T-cell (primary cell): ENCODE data around the gene FALEC. TPM values are rescaled to one million over a fixed set of nuclear protein-coding genes. Genes with fewer than 3 reads are reported as not detected.

Experiments
- ATAC-seq, 4 experiments: fragments of 200-7000 bp in 3 of 4; fragments of 150-1000 bp in 1 of 4; cut with Tn5 transposase; replicated peaks in 1 of 4; 1 replicate in 3 of 4; 2 replicates in 1 of 4; pipeline ENCODE4 v1.10.0; 2021; ENCODE audit warnings: moderate library complexity in 3 of 4, mild to moderate bottlenecking in 2 of 4, moderate number of reproducible peaks in 1 of 4
- CTCF ChIA-PET, 2 donors: fragments of 300-600 bp; sonication (Branson Sonifier 250); formaldehyde crosslinking; loops; one replicate each; lab custom pipeline; 2022; ENCODE audit warnings: antibody characterized with exemption in 2 of 2; lab: Charles Lee
- POLR2A ChIA-PET, 2 donors: fragments of 300-600 bp; sonication (Branson Sonifier 250); formaldehyde crosslinking; loops; one replicate each; lab custom pipeline; 2022; ENCODE audit warnings: antibody characterized with exemption in 2 of 2; lab: Charles Lee
- DNase-seq, 35 experiments: peaks; one replicate each; pipeline versions ENCODE4 v3.0.0 to v3.0.0-alpha.2; 2013 to 2023
- H3K27ac ChIP-seq: one replicate; pipeline ENCODE4 v1.5.1; 2013; ENCODE audit warnings: low read length
- H3K27me3 ChIP-seq, 2 experiments: replicated peaks in 1 of 2; 1 replicate in 1 of 2; 2 replicates in 1 of 2; pipeline versions ENCODE4 v1.6.1 to v1.7.0; 2013; ENCODE audit warnings: low read length in 1 of 2, mixed read lengths in 1 of 2; ENCODE audit not compliant: control insufficient read depth in 2 of 2, insufficient read depth in 2 of 2; ENCODE audit errors: extremely low read depth in 1 of 2
- H3K36me3 ChIP-seq, 2 donors: 1 replicate in 1 of 2; 2 replicates in 1 of 2; pipeline versions ENCODE4 v1.6.1 to v1.7.0; 2013; ENCODE audit warnings: low read length in 1 of 2; ENCODE audit not compliant: control insufficient read depth in 2 of 2, insufficient read depth in 1 of 2; ENCODE audit errors: extremely low read depth in 1 of 2
- H3K4me1 ChIP-seq, 2 experiments: 1 replicate in 1 of 2; 2 replicates in 1 of 2; pipeline versions ENCODE4 v1.6.1 to v1.7.0; 2013; ENCODE audit warnings: low read length in 2 of 2, mixed read lengths in 1 of 2; ENCODE audit not compliant: insufficient read depth in 2 of 2, control insufficient read depth in 1 of 2; ENCODE audit errors: extremely low read depth in 1 of 2
- H3K4me3 ChIP-seq, 2 donors: 1 replicate in 1 of 2; 2 replicates in 1 of 2; pipeline versions ENCODE4 v1.5.1 to v1.7.0; 2013; ENCODE audit warnings: mild to moderate bottlenecking in 2 of 2, low read length in 1 of 2, moderate library complexity in 1 of 2; ENCODE audit not compliant: control insufficient read depth in 1 of 2; ENCODE audit errors: extremely low read depth in 1 of 2
- H3K9me3 ChIP-seq: 2 replicates; pipeline ENCODE4 v1.7.0; 2013
- H3K27ac Mint-ChIP-seq, 2 donors: one replicate each; pipeline ENCODE4 v1.8.0; 2020 to 2021; ENCODE audit warnings: mild to moderate bottlenecking in 2 of 2, mixed read lengths in 2 of 2
- H3K27me3 Mint-ChIP-seq, 2 donors: one replicate each; pipeline ENCODE4 v1.8.0; 2021 to 2022; ENCODE audit warnings: mixed read lengths in 2 of 2
- H3K36me3 Mint-ChIP-seq: one replicate; pipeline ENCODE4 v1.8.0; 2021; ENCODE audit warnings: mixed read lengths
- H3K4me1 Mint-ChIP-seq, 3 donors: one replicate each; pipeline ENCODE4 v1.8.0; 2020 to 2022; ENCODE audit warnings: mixed read lengths in 3 of 3, mild to moderate bottlenecking in 1 of 3
- H3K4me3 Mint-ChIP-seq, 3 donors: one replicate each; pipeline ENCODE4 v1.8.0; 2020 to 2022; ENCODE audit warnings: mild to moderate bottlenecking in 3 of 3, mixed read lengths in 3 of 3, moderate library complexity in 3 of 3
- H3K9me3 Mint-ChIP-seq, 3 donors: one replicate each; pipeline ENCODE4 v1.8.0; 2020 to 2022; ENCODE audit warnings: mixed read lengths in 3 of 3
- WGBS: methylation state at CpG from one replicate; pipeline ENCODE4 v1.1.5; 2013; ENCODE audit warnings: missing lambda C conversion rate; ENCODE audit not compliant: insufficient coverage; 5-methylcytosine and 5-hydroxymethylcytosine counted together
- total RNA-seq, 35 experiments: library from RNA in 6 of 35; stranded (reverse) in 6 of 35; fragments of 120-200 nt in 1 of 35; gene quantifications; one replicate each; pipeline versions ENCODE4 v1.2.1 to v1.2.4 and lab custom pipeline; 2013 to 2026

Gene FALEC
- total RNA-seq, 5 donors from 2014 or later (not counting 1 experiment from before 2014, with no cell fraction given) = 0.49 to 0.85 (median 0.73) TPM; not detected in 2

DNA sequence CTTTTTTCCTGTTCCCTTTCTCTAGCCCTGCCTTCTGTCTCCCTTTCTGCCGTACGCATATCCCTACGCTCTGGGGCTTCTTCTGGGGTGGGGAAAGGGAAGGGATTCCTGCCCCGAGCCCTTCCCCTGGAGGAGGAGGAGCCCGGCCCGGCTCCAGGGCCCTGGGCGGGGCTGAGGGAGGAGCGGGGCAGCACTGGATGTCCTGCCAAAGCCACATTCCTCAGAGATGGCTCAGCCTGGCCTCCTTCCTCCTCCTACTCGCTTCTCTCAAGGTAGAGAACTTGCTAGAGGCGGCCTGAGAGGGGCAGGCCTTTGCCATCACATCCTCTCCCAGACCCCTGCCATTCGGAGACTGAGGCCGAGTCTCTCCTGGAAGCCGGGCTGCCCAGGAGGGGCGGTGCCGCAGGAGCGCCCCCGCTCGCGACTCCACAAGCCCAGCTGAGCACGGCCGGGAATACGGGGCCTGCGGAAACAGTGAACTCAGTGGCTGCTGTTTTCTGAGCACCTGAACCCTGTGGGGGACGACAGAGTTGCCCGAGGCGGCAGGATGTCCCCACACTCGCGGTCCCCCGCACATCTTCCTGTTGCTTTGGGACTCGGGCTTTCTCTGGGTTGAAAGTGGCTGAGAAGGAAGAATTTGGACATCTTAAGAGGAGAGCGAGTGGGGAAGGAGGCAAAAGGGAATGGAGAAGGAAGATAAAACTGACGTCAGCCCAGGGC lies 45.9 kb downstream of the FALEC start:
- under 1% methylated on average over 24 of the region's 32 CpGs for WGBS
- ChIA-PET POLR2A (interaction anchor here (0.6 to 7.2 kb wide), 19 partner anchors 10 to 115 kb away, joined by 3 to 255 read pairs (median 7); partner anchors contain the start of genes ENSA (in 2 of the 2) and MCL1 (in 2 of the 2)), CTCF (interaction anchor here (0.6 to 7.3 kb wide), 23 partner anchors 9 to 690 kb away, joined by 3 to 170 read pairs (median 5); partner anchors contain the start of genes MCL1 (in 2 of the 2), ENSA (in 1 of the 2) and GOLPH3L (in 1 of the 2))
- H3K4me3 ChIP-seq = peak overlapping the region; percentile 83 to 90
- peaks cover 27 to 76% of the 10 kb centered on the region in 2 experiments for H3K4me1 ChIP-seq
- Mint-ChIP-seq H3K4me3 (peak overlapping the region; percentile 91 to 99 (median 95)), H3K36me3 (no peaks in the 10 kb centered on the region), H3K4me1 (peaks cover 54 to 66% (median 55%) of the 10 kb centered on the region in 3 donors), H3K9me3 (no peaks in the 10 kb centered on the region), H3K27me3 (no peaks in the 10 kb centered on the region), H3K27ac (peak overlapping the region; percentile 100)
- ATAC-seq = peak; percentile 26 to 42 (median 40)
- peaks cover 0 to 6% of the 10 kb centered on the region in 2 donors for H3K36me3 ChIP-seq
- H3K27me3 ChIP-seq = no peaks in the 10 kb centered on the region
- DNase-seq = peak in 32 of 35 experiments; percentile 45 to 73 (median 55)
- no peaks in the 10 kb centered on the region for H3K9me3 ChIP-seq
- H3K27ac ChIP-seq = peak overlapping the region; percentile 95

DNA sequence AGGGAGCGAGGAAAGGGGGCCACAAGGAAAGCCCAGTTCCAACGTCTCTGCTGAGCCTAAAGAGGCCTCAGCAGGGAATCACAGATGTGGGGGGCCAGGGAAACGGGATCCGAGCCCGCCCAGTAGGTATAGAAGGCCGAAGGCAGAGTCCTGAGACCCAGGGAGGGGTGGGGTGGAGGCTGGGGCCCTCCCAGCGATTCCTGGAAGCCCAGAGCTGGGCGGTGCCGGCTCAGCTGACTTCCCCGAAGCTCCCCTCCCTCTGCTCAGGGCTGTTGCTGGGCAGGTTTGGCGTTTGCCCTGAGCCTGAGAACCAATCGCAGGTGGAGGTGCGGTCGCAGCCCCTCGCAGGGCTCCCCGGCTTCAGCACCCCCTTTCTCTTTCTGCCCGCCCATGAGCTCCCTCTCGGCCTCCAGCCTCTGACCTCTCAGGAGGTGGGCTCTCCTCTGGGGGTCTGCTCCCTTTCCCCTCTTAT lies 46.5 kb downstream of the FALEC start:
- Histone ChIP-seq H3K27ac (peak overlapping the region; percentile 95), H3K9me3 (no peaks in the 10 kb centered on the region), H3K36me3 (peaks cover 0 to 6% of the 10 kb centered on the region in 2 donors), H3K4me1 (peaks cover 33 to 82% of the 10 kb centered on the region in 2 experiments), H3K4me3 (peak overlapping the region; percentile 83 to 90), H3K27me3 (no peaks in the 10 kb centered on the region)
- POLR2A ChIA-PET = interaction anchor here (0.6 to 7.2 kb wide), 7 partner anchors 9 to 67 kb away, joined by 3 to 255 read pairs (median 10); partner anchors contain the start of genes MCL1 (in 2 of the 2) and ENSA (in 1 of the 2)
- Mint-ChIP-seq H3K4me1 (peaks cover 60 to 71% (median 61%) of the 10 kb centered on the region in 3 donors), H3K4me3 (peak overlapping the region; percentile 91 to 99 (median 95)), H3K27me3 (no peaks in the 10 kb centered on the region), H3K27ac (peak overlapping the region; percentile 100), H3K36me3 (no peaks in the 10 kb centered on the region), H3K9me3 (no peaks in the 10 kb centered on the region)
- peak in 34 of 35 experiments; percentile 66 to 91 (median 83) for DNase-seq
- ATAC-seq = peak; percentile 46 to 55 (median 52)
- 0% methylated on average over 12 of the region's 18 CpGs for WGBS
- CTCF ChIA-PET = interaction anchor here (0.5 to 7.3 kb wide), 7 partner anchors 13 to 135 kb away, joined by 4 to 170 read pairs (median 21); partner anchors contain the start of genes MCL1 (in 2 of the 2) and ENSA (in 1 of the 2)

DNA sequence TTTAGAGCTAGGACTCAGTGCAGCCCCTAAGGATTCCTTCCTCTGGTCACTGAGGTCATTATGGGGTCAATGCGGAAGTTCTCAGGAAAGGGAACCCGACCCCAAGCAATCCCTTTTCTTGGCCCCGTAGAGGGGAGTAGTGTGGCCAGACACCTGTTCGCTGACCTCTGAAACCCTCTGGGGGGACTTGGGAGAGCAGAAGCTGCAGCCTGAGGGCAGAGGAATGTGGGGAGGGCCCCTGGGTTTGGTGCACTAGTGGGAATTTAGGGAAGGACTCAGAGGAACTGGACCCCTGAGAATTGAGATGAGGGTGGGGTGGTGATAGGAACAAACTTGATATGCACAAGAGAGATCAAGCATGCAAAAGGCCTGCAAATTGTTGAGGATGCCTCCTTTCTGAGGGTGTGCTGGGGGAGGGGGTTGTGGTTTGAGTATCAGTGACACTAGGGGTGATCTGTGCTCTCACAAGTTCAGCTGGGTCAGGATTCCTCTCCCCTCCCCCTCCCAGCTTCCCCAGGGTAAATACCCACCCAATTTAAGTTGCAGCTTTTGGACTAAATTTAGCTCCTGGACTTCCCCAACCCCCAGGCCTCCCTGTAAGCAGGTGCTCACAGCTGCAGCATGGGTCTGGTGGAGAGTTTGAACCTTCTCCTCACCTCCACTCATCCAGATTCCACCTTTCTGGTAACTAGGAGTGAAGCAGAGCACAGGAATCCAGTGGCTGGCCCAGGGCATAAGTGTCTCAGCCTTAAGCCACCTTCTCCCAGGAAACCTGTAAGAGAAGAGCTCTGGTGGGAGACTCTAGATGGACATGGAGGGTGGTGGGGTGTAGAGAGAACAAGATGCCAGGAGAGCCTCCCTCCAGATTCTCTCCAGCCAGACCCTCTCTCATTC lies 47.1 kb downstream of the FALEC start:
- 0% methylated on average over 4 of the region's 4 CpGs for WGBS
- no peaks in the 10 kb centered on the region for H3K27me3 ChIP-seq
- POLR2A ChIA-PET = interaction anchor here (0.6 to 7.2 kb wide), 12 partner anchors 8 to 498 kb away, joined by 3 to 255 read pairs (median 4); partner anchors contain the start of genes MCL1 (in 2 of the 2), ENSA (in 1 of the 2) and MLLT11 (in 1 of the 2)

DNA sequence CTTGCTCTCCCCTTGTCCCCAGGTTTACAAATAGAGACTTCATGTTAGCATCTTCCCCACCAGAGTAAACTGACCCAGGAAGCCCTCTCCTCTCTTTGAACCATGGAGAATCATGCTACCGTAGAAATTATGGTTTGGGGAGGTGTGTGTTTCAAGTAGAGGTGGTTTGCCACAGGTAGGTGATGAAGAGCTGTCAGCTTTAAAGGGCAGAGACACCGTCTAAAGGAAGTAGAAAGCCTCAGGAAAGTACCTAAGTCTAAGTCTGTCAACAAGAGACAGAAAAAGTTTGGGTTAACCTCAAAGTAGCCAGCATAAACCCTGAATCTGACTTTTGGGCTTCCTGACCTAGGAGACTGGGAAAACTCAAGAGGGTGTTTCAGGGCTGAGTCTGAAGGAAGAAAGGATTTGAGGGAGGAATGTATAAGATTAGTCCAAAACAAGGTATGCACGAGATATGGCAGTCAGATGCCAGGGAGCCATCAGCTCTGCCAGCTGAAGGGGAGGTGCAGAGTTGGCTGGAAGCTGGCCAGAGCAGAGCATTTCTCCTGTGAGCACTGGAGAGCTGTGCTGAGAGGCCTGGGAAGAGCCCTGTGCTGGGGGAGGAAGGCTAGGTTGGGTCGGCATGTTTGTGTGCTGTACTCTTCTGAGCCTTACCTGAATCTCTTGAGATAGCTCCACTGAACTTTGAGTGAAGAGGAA lies 47.9 kb downstream of the FALEC start:
- H3K4me1 ChIP-seq = peaks cover 42 to 96% of the 10 kb centered on the region in 2 experiments
- peak overlapping the region; percentile 83 to 90 for H3K4me3 ChIP-seq
- H3K27ac ChIP-seq = peak overlapping the region; percentile 95
- no peaks in the 10 kb centered on the region for H3K36me3 Mint-ChIP-seq
- ChIA-PET POLR2A (interaction anchor here (0.5 to 7.2 kb wide), 15 partner anchors 12 to 497 kb away, joined by 3 to 255 read pairs (median 4); partner anchors contain the start of genes ENSA (in 2 of the 2), MCL1 (in 2 of the 2), MLLT11 (in 1 of the 2) and RPRD2 (in 1 of the 2)), CTCF (interaction anchor here (0.6 to 7.3 kb wide), 6 partner anchors 12 to 134 kb away, joined by 3 to 170 read pairs (median 4); partner anchors contain the start of gene MCL1 (in 1 of the 2))
- H3K27me3 ChIP-seq = no peaks in the 10 kb centered on the region
- H3K9me3 Mint-ChIP-seq = no peaks in the 10 kb centered on the region
- H3K27me3 Mint-ChIP-seq = no peaks in the 10 kb centered on the region
- WGBS = 0% methylated on average over 3 of the region's 4 CpGs
- peaks cover 0 to 6% of the 10 kb centered on the region in 2 donors for H3K36me3 ChIP-seq
- H3K27ac Mint-ChIP-seq = peak overlapping the region; percentile 100
- H3K4me1 Mint-ChIP-seq = peaks cover 75 to 86% (median 76%) of the 10 kb centered on the region in 3 donors
- H3K4me3 Mint-ChIP-seq = peak overlapping the region; percentile 91 to 99 (median 95)
- ATAC-seq (peak; percentile 50 to 59 (median 54)), DNase-seq (peak in 26 of 35 experiments; percentile 36 to 89 (median 52))
- no peaks in the 10 kb centered on the region for H3K9me3 ChIP-seq

More for the DNA sequence above, 47.1 kb downstream of the FALEC start:
- CTCF ChIA-PET = interaction anchor here (0.5 to 7.3 kb wide), 6 partner anchors 13 to 135 kb away, joined by 4 to 170 read pairs (median 21); partner anchors contain the start of genes ENSA (in 1 of the 2) and MCL1 (in 1 of the 2)
- H3K27ac Mint-ChIP-seq = peak overlapping the region; percentile 100
- H3K4me3 Mint-ChIP-seq = peak overlapping the region; percentile 91 to 99 (median 95)
- Histone ChIP-seq H3K36me3 (peaks cover 0 to 6% of the 10 kb centered on the region in 2 donors), H3K27ac (peak overlapping the region; percentile 95), H3K4me1 (peaks cover 35 to 88% of the 10 kb centered on the region in 2 experiments), H3K9me3 (no peaks in the 10 kb centered on the region), H3K4me3 (peak overlapping the region; percentile 83 to 90)
- ATAC-seq = peak; percentile 5 to 25 (median 6)
- peaks cover 67 to 78% (median 68%) of the 10 kb centered on the region in 3 donors for H3K4me1 Mint-ChIP-seq
- peak in 33 of 35 experiments; percentile 48 to 86 (median 68) for DNase-seq
- no peaks in the 10 kb centered on the region for H3K9me3 Mint-ChIP-seq
- H3K27me3 Mint-ChIP-seq = no peaks in the 10 kb centered on the region
- no peaks in the 10 kb centered on the region for H3K36me3 Mint-ChIP-seq
